ENCODE measurements around the gene COL1A2. TPM values are rescaled to one million over a fixed set of nuclear protein-coding genes. Genes with fewer than 3 reads are reported as not detected.
A peak's percentile ranks its signal among the peaks of the same experiment; 100 is the strongest.

Gene COL1A2
- total and polyA plus RNA-seq, 2 donors (not counting 1 experiment from before 2014, with no cell fraction given): 2,400 to 3,638 TPM

GRCh38 chr7:94354953-94355352, 39.7 kb upstream of the COL1A2 start:
- Histone ChIP-seq H3K9ac (ENCODE audit: insufficient read depth, low read length) (no peak overlapping the region), H3K9me3 (ENCODE audit: control insufficient read depth, insufficient read depth, low read depth, low read length) (no peaks in the 10 kb centered on the region), H3K36me3 (ENCODE audit: control insufficient read depth, insufficient read depth, low read length) (no peaks in the 10 kb centered on the region), H4K20me1 (ENCODE audit: control insufficient read depth, extremely low read depth, insufficient read depth, low read length) (no peaks in the 10 kb centered on the region), H3K4me3 (replicated peaks in 1 of 4; ENCODE audit: control extremely low read depth in 1 of 4, insufficient read depth in 1 of 4, low read depth in 3 of 4, low read length in 4 of 4) (no peak overlapping the region), H2AFZ (ENCODE audit: low read length) (no peak overlapping the region), H3K27me3 (ENCODE audit: control insufficient read depth, insufficient read depth, low read length) (no peaks in the 10 kb centered on the region), H3K27ac (ENCODE audit: insufficient read depth, low read length) (no peak overlapping the region), H3K79me2 (ENCODE audit: control insufficient read depth, insufficient read depth, low read length) (no peaks in the 10 kb centered on the region), H3K4me2 (ENCODE audit: extremely low read depth, insufficient read depth, low read length) (no peak overlapping the region), H3K4me1 (ENCODE audit: control insufficient read depth, extremely low read depth, insufficient read depth, low read length) (peaks cover 5% of the 10 kb centered on the region)
- TF ChIP-seq CTCF (conservative IDR thresholded peaks at IDR 0.05 in 1 of 2, IDR thresholded peaks at IDR 0.05 in 1 of 2; ENCODE audit: low read depth in 1 of 2, low read length in 2 of 2) (no peak), EZH2 (IDR thresholded peaks at IDR 0.05; ENCODE audit: low read length, missing control alignments) (no peak)
- DNase-seq (ENCODE audit: low read depth in 2 of 2): no peak

GRCh38 chr7:94355454-94355853, 39.2 kb upstream of the COL1A2 start:
- no peaks in the 10 kb centered on the region for H3K79me2 ChIP-seq (ENCODE audit: control insufficient read depth, insufficient read depth, low read length)
- H3K4me1 ChIP-seq (ENCODE audit: control insufficient read depth, extremely low read depth, insufficient read depth, low read length): peaks cover 4% of the 10 kb centered on the region
- H3K9me3 ChIP-seq (ENCODE audit: control insufficient read depth, insufficient read depth, low read depth, low read length): no peaks in the 10 kb centered on the region
- no peak overlapping the region for H3K27ac ChIP-seq (ENCODE audit: insufficient read depth, low read length)
- no peaks in the 10 kb centered on the region for H4K20me1 ChIP-seq (ENCODE audit: control insufficient read depth, extremely low read depth, insufficient read depth, low read length)
- TF ChIP-seq EZH2 (IDR thresholded peaks at IDR 0.05; ENCODE audit: low read length, missing control alignments): no peak
- no peak for TF ChIP-seq CTCF (conservative IDR thresholded peaks at IDR 0.05 in 1 of 2, IDR thresholded peaks at IDR 0.05 in 1 of 2; ENCODE audit: low read depth in 1 of 2, low read length in 2 of 2)
- DNase-seq (ENCODE audit: low read depth in 2 of 2): peak; percentile 49 to 73
- H3K9ac ChIP-seq (ENCODE audit: insufficient read depth, low read length): no peak overlapping the region
- peak overlapping the region; percentile 9 for H2AFZ ChIP-seq (ENCODE audit: low read length)
- H3K4me2 ChIP-seq (ENCODE audit: extremely low read depth, insufficient read depth, low read length): peak overlapping the region; percentile 17
- H3K36me3 ChIP-seq (ENCODE audit: control insufficient read depth, insufficient read depth, low read length): no peaks in the 10 kb centered on the region
- H3K4me3 ChIP-seq (replicated peaks in 1 of 4; ENCODE audit: control extremely low read depth in 1 of 4, insufficient read depth in 1 of 4, low read depth in 3 of 4, low read length in 4 of 4): no peak overlapping the region
- H3K27me3 ChIP-seq (ENCODE audit: control insufficient read depth, insufficient read depth, low read length): no peaks in the 10 kb centered on the region

GRCh38 chr7:94357076-94357475, 37.6 kb upstream of the COL1A2 start:
- no peak overlapping the region for H2AFZ ChIP-seq (ENCODE audit: low read length)
- no peak overlapping the region for H3K27ac ChIP-seq (ENCODE audit: insufficient read depth, low read length)
- no peaks in the 10 kb centered on the region for H3K9me3 ChIP-seq (ENCODE audit: control insufficient read depth, insufficient read depth, low read depth, low read length)
- H3K36me3 ChIP-seq (ENCODE audit: control insufficient read depth, insufficient read depth, low read length): no peaks in the 10 kb centered on the region
- H4K20me1 ChIP-seq (ENCODE audit: control insufficient read depth, extremely low read depth, insufficient read depth, low read length): no peaks in the 10 kb centered on the region
- H3K4me3 ChIP-seq (replicated peaks in 1 of 4; ENCODE audit: control extremely low read depth in 1 of 4, insufficient read depth in 1 of 4, low read depth in 3 of 4, low read length in 4 of 4): no peak overlapping the region
- TF ChIP-seq EZH2 (IDR thresholded peaks at IDR 0.05; ENCODE audit: low read length, missing control alignments) (no peak), CTCF (conservative IDR thresholded peaks at IDR 0.05 in 1 of 2, IDR thresholded peaks at IDR 0.05 in 1 of 2; ENCODE audit: low read depth in 1 of 2, low read length in 2 of 2) (no peak)
- no peaks in the 10 kb centered on the region for H3K79me2 ChIP-seq (ENCODE audit: control insufficient read depth, insufficient read depth, low read length)
- peaks cover 4% of the 10 kb centered on the region for H3K4me1 ChIP-seq (ENCODE audit: control insufficient read depth, extremely low read depth, insufficient read depth, low read length)
- H3K9ac ChIP-seq (ENCODE audit: insufficient read depth, low read length): no peak overlapping the region
- peak in 1 of 2 donors; percentile 80 for DNase-seq (ENCODE audit: low read depth in 2 of 2)
- no peaks in the 10 kb centered on the region for H3K27me3 ChIP-seq (ENCODE audit: control insufficient read depth, insufficient read depth, low read length)
- no peak overlapping the region for H3K4me2 ChIP-seq (ENCODE audit: extremely low read depth, insufficient read depth, low read length)

All from fibroblast of lung (primary cell).